Left renal cortex interstitium (tissue), 4 donors: ENCODE measurements around the gene ALDOC. TPM values are rescaled to one million over a fixed set of nuclear protein-coding genes. Genes with fewer than 3 reads are reported as not detected.
"Not testable (repeated sequence)": the region's sequence is repeated elsewhere in the genome, so short reads cannot be mapped to it uniquely, and the experiment has no call there.

ENCODE experiments used
- DNase-seq, 4 donors: peaks; one replicate each; pipeline ENCODE4 v3.0.0-alpha.2; 2013; ENCODE audit warnings: low read depth in 4 of 4, low spot score in 2 of 4, missing footprints in 1 of 4
- polyA plus RNA-seq, 4 donors: library from polyadenylated mRNA; unstranded; fragments of 120-200 nt; gene quantifications; one replicate each; pipeline ENCODE4 v1.2.1, GENCODE V29; 2013; ENCODE audit not compliant: insufficient read length in 4 of 4

Gene ALDOC
- polyA plus RNA-seq, 4 donors = 17.7 to 31.4 (median 24.6) TPM

GRCh38 chr17:28584434-28584833 lies 7.7 kb upstream of the ALDOC start:
- DNase-seq = no peak

GRCh38 chr17:28582513-28582912 lies 5.8 kb upstream of the ALDOC start:
- DNase-seq = no peak

- DNase-seq = no peak
These were observed 4.3 kb upstream of the ALDOC start for GRCh38 chr17:28580959-28581358.

- DNase-seq = no peak
These were observed 2.8 kb upstream of the ALDOC start for GRCh38 chr17:28579526-28579925.

- no peak for DNase-seq
These were observed 1.8 kb upstream of the ALDOC start for GRCh38 chr17:28578246-28579195.

- DNase-seq = no peak
These were observed 750 bp upstream of the ALDOC start for GRCh38 chr17:28577466-28577824.

GRCh38 chr17:28576016-28576415 lies 679 bp downstream of the ALDOC start:
- not testable (repeated sequence) for DNase-seq

GRCh38 chr17:28575126-28575795 lies 1.4 kb downstream of the ALDOC start:
- no peak for DNase-seq

- no peak for DNase-seq
These were observed 2.2 kb downstream of the ALDOC start for GRCh38 chr17:28574526-28574925.

GRCh38 chr17:28573966-28574480 lies 2.7 kb downstream of the ALDOC start:
- no peak for DNase-seq

- no peak for DNase-seq
These were observed 3.2 kb downstream of the ALDOC start for GRCh38 chr17:28573521-28573920.

GRCh38 chr17:28573040-28573380 lies 3.7 kb downstream of the ALDOC start:
- DNase-seq = no peak

- DNase-seq = no peak
These were observed 4.2 kb downstream of the ALDOC start for GRCh38 chr17:28572259-28573039.

- DNase-seq = peak in 3 of 4 donors; percentile 67 to 83 (median 79)
These were observed 5.2 kb downstream of the ALDOC start, which contains the start of gene PIGS for GRCh38 chr17:28571361-28572122. Gene PIGS, minus strand, starts transcription at chr17:28571524. Its CDS starts 28 bp downstream, at chr17:28571496.

GRCh38 chr17:28570716-28571360 lies 5.9 kb downstream of the ALDOC start:
- DNase-seq = no peak

GRCh38 chr17:28569446-28569845 lies 7.2 kb downstream of the ALDOC start:
- DNase-seq = no peak

GRCh38 chr17:28567604-28568003 lies 9.1 kb downstream of the ALDOC start:
- DNase-seq = no peak

GRCh38 chr17:28563475-28563874 lies 13.2 kb downstream of the ALDOC start:
- DNase-seq = no peak

GRCh38 chr17:28555022-28555421 lies 21.7 kb downstream of the ALDOC start:
- no peak for DNase-seq

GRCh38 chr17:28554565-28554964 lies 22.1 kb downstream of the ALDOC start:
- no peak for DNase-seq
